Cerebellar cortex (tissue), 1 donor: ENCODE results near the gene ZC3H13.
A peak's percentile ranks its signal among the peaks of the same experiment; 100 is the strongest.

Source experiments
- DNase-seq: peaks from one replicate; pipeline ENCODE4 v3.0.0-alpha.2; 2015; ENCODE audit warnings: low spot score

The ZC3H13 gene, protein sequence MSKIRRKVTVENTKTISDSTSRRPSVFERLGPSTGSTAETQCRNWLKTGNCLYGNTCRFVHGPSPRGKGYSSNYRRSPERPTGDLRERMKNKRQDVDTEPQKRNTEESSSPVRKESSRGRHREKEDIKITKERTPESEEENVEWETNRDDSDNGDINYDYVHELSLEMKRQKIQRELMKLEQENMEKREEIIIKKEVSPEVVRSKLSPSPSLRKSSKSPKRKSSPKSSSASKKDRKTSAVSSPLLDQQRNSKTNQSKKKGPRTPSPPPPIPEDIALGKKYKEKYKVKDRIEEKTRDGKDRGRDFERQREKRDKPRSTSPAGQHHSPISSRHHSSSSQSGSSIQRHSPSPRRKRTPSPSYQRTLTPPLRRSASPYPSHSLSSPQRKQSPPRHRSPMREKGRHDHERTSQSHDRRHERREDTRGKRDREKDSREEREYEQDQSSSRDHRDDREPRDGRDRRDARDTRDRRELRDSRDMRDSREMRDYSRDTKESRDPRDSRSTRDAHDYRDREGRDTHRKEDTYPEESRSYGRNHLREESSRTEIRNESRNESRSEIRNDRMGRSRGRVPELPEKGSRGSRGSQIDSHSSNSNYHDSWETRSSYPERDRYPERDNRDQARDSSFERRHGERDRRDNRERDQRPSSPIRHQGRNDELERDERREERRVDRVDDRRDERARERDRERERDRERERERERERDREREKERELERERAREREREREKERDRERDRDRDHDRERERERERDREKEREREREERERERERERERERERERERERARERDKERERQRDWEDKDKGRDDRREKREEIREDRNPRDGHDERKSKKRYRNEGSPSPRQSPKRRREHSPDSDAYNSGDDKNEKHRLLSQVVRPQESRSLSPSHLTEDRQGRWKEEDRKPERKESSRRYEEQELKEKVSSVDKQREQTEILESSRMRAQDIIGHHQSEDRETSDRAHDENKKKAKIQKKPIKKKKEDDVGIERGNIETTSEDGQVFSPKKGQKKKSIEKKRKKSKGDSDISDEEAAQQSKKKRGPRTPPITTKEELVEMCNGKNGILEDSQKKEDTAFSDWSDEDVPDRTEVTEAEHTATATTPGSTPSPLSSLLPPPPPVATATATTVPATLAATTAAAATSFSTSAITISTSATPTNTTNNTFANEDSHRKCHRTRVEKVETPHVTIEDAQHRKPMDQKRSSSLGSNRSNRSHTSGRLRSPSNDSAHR (N-terminal part only)

DNA sequence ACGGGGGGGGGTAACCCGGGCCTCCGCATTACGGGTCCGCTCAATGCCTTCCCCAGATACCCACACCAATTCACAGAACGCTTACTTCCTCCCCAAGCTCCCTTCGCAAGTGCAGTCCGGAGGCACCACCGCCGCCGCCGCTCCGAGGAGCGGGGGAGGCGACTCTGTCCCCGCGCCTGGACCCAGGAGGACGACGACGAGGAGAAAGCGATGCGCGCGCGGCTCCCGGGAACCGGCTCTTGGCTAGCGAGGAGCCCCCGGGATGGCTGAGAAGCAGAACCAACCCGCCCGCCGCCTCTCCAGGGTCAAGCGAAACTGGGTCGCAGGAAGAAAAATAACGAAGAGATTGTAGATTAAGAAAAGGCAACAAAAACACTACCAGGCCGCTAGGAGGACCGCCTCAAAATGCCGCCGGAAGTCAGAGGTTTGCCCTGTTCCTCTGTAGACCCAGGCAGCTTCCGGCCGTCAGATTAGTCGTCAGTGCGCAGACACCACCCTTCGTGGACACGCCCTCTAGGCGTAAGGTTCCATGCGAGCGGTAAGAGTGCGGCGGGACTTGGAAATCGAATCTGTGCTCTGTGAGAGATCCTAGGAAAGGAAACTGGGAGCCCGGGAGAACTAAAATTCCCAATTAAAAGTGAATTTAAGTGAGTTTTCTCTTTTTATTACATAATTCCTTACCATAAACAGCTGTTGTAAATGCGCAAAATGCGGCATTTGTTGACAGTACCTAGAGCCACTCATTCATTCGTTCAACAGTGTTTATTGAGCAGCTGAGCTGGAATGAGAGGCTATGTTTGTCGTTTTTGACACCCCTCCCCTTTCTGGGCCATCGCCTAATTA is at the start of gene ZC3H13:
Gene ZC3H13 (minus strand): TSS at position 428 of the 843 bp plus-strand sequence. CDS start 7,239 bp downstream, outside the sequence.
- peak; percentile 98 for DNase-seq

DNA sequence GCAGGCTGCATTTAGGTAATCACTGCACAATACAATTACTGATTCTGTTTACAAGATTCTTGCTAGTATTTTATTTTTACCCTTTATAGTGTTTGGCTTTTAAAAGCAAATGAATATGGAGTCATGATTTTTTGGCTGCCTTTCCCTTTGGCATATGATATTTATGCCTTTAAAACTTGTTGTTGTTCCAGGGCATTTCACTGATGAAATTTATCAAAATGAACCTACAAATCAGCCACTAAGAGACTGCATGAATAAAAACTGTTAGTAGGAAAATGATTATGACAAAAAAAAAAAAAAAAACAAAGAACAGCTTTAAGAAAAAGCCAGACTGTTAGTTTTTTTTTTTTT is 49.7 kb upstream of the ZC3H13 start:
- DNase-seq: no peak

DNA sequence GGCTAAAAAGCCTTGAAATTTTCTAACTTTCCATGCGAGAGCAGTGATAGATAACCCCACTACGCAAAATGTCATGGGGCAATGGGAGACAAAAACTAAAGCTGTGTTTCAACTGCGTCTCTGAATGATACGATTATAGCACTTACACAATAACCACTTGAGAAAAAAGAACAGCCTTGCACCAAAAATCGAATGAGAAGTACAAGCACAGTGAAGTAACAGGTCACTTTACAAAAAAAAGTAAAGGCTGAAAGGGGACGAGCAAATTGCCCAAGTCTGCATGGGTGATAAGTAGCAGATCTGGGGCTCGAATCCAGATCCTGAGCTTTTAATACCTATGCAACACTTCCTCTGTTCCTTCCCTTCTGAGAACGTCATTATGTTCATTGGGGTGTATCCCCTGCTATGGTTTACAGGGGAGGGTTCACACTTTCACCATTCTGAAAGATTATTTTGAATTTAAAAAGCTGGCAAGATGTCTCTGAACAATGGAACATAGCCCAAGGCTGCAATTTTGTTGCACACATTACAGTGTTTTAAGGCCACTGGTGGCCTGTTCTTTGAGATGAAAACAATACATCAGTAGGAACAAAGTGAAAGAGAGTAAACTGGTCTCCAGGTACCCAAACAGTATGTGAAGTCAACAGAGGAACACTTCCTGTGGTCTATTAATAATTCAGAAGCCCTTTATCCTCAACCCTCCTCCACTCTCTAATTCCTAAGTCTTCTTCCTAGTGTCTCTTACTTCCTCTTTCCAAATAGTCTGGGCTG is 49.1 kb upstream of the ZC3H13 start:
- no peak for DNase-seq

DNA sequence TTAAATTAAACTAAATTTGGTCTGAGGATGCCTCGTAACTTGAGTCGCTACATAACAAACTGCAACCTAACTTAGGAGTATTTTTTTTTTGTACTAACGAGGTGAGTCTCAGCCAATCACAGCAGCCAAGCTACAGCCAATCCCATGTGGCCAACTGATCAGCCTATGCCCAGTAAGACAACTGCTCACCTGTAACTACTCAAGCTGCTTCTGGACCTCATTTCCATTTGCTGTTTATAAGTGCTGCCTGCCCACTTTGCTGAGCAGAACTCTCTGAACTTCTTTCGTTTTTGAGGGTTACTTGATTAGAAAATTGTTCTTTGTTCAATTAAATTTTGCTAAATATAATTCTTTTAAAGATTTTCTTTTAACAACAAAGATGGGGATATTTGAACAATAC is 48.5 kb upstream of the ZC3H13 start:
- no peak for DNase-seq

DNA sequence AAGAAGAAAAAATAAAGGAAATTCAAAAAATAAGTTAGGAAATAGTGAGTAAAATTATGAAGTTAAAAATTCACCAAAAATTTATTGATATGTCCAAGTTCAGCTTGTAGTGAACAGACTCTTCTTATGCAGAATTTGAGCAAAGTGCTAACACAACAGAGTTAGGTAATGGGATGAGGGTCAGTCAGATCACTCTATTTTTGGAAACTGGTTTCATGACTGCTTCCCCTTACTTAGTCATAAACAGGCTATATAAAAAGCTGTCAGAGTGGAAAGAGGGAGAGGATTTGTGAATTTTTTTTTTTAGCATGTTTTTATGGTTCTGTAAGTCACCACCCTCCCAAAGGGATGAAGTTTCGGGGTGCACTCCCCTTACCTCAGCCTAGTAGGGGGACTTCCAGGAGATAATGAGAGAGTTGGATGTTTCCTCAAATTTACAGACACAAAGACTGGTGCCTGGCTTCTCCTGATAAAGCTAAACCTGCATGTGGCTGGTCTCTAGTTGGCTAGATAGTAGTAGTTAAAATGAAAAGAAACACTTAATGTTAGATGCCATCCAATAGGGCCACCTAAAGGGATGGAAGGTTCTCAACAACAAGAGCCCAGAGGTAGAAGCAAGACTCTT is 47.8 kb upstream of the ZC3H13 start:
- DNase-seq: no peak

DNA sequence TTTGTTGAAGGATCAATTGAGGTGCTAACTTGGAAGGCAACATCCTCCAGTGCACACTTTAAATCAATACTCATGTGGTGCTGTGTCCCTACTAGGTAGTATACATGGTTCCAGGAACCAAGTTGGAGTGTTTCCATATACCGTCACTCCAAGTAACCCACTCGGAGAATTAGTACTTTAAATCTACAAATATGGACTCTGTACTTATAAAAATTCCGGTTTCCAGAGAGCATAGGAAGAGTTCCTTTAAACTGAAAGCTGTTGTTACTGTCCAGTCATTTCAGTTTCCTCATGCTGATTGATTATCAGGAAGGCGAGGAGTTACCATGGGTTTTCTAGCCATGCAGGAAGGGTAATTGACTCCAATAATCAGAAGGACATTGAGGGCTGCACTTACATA is 45.1 kb upstream of the ZC3H13 start:
- no peak for DNase-seq

GRCh38 chr13:46097015-46097414 is 44.5 kb upstream of the ZC3H13 start:
- no peak for DNase-seq

GRCh38 chr13:46094478-46094877 is 41.9 kb upstream of the ZC3H13 start:
- no peak for DNase-seq

DNA sequence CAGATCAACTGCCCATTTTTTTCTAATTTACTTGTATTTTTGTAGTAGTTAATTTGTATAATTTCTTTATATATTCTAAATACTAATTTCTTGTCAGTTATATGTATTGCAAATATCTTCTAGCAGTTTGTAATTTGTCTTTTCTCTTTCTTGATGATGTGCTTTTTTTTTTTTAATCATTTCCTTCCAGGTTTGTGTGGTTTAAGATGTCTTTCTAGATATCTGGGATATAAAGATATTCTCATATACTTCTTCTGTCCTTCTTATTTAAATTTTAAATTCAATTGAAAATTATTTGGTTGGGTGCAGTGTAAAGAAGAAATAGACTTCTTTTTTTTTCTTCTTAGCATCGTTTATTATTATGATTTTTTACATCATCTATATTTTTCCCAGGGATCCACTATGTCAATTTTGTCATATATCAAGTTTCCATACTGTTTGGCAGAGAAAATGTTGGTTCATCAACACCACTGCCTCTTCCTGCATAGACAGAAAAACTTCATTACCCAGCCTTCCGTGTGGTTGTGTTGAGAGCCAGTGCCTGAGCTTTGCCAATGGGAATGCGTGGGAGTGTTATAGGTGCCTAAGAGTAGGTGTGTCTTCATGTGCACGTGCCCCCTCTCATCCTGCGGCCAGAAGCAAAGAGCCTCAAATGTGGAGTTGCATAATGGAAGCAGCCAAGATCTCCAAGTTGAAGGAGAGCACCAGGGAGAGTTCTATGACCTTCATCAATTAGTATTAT is 36.4 kb upstream of the ZC3H13 start:
- no peak for DNase-seq

DNA sequence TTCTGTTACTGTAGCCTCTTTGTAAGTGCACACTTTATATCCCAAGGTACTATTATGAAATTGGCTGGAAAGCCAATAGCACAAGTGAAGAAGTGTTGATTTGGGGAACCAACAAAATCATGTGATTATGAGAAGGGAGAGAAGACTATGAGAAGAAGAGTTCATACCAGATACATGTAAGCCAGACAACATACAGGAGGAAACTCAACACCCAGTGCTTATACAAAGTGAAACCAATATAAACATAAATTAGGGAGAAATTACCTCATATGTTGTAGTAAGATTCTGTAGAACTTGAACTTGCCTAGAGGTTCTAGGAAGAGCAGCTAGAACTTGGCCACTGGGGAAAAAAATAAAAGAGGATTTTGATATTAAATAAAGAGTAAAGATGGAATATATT is 34.9 kb upstream of the ZC3H13 start:
- no peak for DNase-seq

GRCh38 chr13:46086985-46087384 is 34.4 kb upstream of the ZC3H13 start:
- no peak for DNase-seq

DNA sequence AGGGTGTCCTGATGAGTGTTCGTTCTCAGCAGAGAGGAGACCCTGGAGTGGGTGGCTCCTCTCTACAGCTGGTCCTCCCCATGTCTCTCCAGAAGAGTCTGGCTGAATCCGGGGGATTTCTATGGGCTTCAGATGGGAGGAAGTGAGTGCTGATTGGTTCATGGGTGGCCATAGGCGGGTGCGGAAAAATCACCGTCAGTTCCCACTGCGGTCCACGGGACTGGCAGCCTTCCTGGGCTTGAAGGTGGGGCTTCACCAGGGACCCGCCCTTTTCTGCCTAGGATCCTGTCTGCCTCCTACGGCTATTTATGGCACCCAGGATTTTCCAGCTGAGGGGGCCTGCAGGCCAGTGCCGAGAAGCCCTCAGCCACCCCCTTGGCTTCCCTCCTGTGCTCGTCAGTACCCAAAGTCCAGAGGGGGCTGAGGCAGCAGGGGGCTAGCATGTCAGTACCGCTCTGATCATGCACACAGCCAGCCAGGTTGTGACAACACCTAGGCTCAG is 33.9 kb upstream of the ZC3H13 start:
- DNase-seq: no peak

GRCh38 chr13:46085737-46086136 is 33.2 kb upstream of the ZC3H13 start:
- no peak for DNase-seq

GRCh38 chr13:46082324-46082723 is 29.8 kb upstream of the ZC3H13 start:
- no peak for DNase-seq

- DNase-seq: no peak
Measured at GRCh38 chr13:46079770-46080169, 27.2 kb upstream of the ZC3H13 start.

DNA sequence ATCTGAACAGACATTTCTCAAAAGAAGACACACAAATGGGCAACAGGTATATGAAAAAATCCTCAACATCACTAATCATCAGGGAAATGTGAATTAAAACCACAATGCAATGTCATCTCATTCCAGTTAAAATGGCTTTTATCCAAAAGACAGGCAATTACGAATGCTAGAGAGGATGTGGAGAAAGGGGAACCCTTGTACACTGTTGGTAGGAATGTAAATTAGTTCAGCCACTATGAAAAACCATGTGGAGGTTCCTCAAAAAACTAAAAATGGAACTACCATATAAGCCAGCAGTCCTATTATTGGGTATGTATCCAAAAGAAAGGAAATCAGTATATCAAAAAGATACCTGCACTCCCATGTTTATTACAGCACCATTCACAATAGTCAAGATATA is 24.7 kb upstream of the ZC3H13 start:
- no peak for DNase-seq

- no peak for DNase-seq
Measured at GRCh38 chr13:46076827-46077226, 24.3 kb upstream of the ZC3H13 start.

- no peak for DNase-seq
Measured at GRCh38 chr13:46075811-46076210, 23.3 kb upstream of the ZC3H13 start.

- DNase-seq: no peak
Measured at GRCh38 chr13:46071590-46072249, 19.2 kb upstream of the ZC3H13 start.
